SH-SY5Y (cell line): ENCODE data around the gene SLC8A1.

Experiments used
- GATA2 ChIP-seq: IDR thresholded peaks from 2 replicates; pipeline ENCODE4 v1.6.1; 2011; ENCODE audit warnings: mild to moderate bottlenecking, low read depth, low read length
- GATA3 ChIP-seq: IDR thresholded peaks from 2 replicates; pipeline ENCODE4 v1.6.1; 2011; ENCODE audit warnings: low read depth, mild to moderate bottlenecking, low read length, moderate library complexity

GRCh38 chr2:40127146-40127545, 324.7 kb downstream of the SLC8A1 start:
- TF ChIP-seq GATA3 (no peak), GATA2 (no peak)
